Thoracic aorta (tissue), 2 donors: ENCODE data around the gene NRDE2. TPM values are rescaled to one million over a fixed set of nuclear protein-coding genes. Genes with fewer than 3 reads are reported as not detected.

Source experiments
- ATAC-seq: fragments of 150-250 bp; one replicate; pipeline ENCODE4 v1.8.0; 2017; ENCODE audit warnings: low read depth; ENCODE audit not compliant: insufficient number of reproducible peaks, low FRiP score
- DNase-seq: peaks from one replicate; pipeline ENCODE4 v3.0.0-alpha.2; 2020; ENCODE audit warnings: low spot score
- H3K27ac ChIP-seq, 2 donors: fragments of 200-600 bp; sonication (generic); 1 replicate in 1 of 2; 2 replicates in 1 of 2; pipeline ENCODE4 v1.5.1; 2016; ENCODE audit warnings: mild to moderate bottlenecking in 2 of 2, moderate library complexity in 2 of 2
- H3K27me3 ChIP-seq: fragments of 200-600 bp; sonication (generic); replicated peaks from 2 replicates; pipeline ENCODE4 v1.6.0; 2016; ENCODE audit warnings: mild to moderate bottlenecking; ENCODE audit not compliant: insufficient read depth
- H3K36me3 ChIP-seq: fragments of 200-600 bp; sonication (generic); one replicate; pipeline ENCODE4 v1.5.1; 2016
- H3K4me1 ChIP-seq, 2 donors: fragments of 200-600 bp; sonication (generic); 1 replicate in 1 of 2; 2 replicates in 1 of 2; pipeline versions ENCODE4 v1.5.1 to v1.6.0; 2016; ENCODE audit warnings: low read depth in 2 of 2, mild to moderate bottlenecking in 1 of 2; ENCODE audit not compliant: control insufficient read depth in 1 of 2
- H3K4me3 ChIP-seq: fragments of 200-600 bp; sonication (generic); 2 replicates; pipeline ENCODE4 v1.5.1; 2016; ENCODE audit warnings: mild to moderate bottlenecking
- H3K9me3 ChIP-seq: fragments of 200-600 bp; sonication (generic); 2 replicates; pipeline ENCODE4 v1.5.1; 2016
- total RNA-seq, 2 donors: library from RNA; depleted of rRNA; stranded (reverse); fragments of >200 nt; gene quantifications; one replicate each; pipeline versions ENCODE4 v1.1.0 to v1.2.3, GENCODE V29; 2016
- TF ChIP-seq, protein P1 (sequence below): fragments of 200-600 bp; sonication (generic); IDR thresholded peaks from one replicate; pipeline ENCODE4 v1.5.1; 2019; ENCODE audit warnings: antibody characterized with exemption

NRDE2 gene
- total RNA-seq, 2 donors from 2014 or later: 16.8 to 21.2 TPM

DNA sequence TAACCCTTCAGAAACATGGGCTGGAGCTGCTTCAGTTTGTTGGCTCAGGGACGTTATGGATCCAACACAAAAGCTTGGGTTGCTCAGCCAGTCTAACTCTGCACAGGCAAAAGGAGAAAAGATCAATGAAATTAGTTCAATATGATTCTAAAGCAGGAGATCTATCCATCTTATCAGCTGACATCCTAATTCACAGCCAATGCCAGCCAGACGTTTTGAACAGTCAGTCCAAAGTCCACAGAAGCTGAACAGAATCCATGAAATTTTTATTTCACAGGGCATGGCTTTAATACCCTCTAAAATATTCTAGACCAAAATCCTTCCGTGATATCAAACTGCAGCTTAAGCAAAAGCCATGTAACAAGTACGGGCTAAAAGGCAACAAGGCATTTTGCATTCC lies 13.7 kb downstream of the NRDE2 start:
- ATAC-seq (no peak), DNase-seq (no peak)
- Histone ChIP-seq H3K27ac (no peak overlapping the region), H3K27me3 (no peaks in the 10 kb centered on the region), H3K4me3 (no peak overlapping the region), H3K4me1 (no peaks in the 10 kb centered on the region), H3K36me3 (peaks cover 11% of the 10 kb centered on the region), H3K9me3 (no peaks in the 10 kb centered on the region)
- TF ChIP-seq, protein P1, sequence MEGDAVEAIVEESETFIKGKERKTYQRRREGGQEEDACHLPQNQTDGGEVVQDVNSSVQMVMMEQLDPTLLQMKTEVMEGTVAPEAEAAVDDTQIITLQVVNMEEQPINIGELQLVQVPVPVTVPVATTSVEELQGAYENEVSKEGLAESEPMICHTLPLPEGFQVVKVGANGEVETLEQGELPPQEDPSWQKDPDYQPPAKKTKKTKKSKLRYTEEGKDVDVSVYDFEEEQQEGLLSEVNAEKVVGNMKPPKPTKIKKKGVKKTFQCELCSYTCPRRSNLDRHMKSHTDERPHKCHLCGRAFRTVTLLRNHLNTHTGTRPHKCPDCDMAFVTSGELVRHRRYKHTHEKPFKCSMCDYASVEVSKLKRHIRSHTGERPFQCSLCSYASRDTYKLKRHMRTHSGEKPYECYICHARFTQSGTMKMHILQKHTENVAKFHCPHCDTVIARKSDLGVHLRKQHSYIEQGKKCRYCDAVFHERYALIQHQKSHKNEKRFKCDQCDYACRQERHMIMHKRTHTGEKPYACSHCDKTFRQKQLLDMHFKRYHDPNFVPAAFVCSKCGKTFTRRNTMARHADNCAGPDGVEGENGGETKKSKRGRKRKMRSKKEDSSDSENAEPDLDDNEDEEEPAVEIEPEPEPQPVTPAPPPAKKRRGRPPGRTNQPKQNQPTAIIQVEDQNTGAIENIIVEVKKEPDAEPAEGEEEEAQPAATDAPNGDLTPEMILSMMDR: no peak

DNA sequence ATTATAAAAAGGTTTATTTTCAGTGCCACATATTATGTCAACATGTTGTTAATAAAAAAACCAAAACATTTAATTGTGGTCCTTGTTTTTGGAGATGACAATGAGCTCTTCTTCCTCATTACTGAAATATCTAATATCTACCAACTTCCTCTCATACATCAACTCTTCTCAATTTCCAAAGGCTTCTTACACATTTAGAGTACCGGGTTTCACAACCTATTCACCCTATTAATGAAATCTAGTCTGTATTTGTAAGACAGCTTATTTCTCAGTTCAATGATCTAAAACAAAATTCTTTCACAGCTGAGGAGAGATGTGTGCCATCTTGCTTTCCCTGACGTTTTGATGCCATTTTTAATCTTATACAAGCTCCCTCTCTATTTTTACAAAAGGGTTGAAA lies 14.5 kb downstream of the NRDE2 start:
- no peak for ATAC-seq

DNA sequence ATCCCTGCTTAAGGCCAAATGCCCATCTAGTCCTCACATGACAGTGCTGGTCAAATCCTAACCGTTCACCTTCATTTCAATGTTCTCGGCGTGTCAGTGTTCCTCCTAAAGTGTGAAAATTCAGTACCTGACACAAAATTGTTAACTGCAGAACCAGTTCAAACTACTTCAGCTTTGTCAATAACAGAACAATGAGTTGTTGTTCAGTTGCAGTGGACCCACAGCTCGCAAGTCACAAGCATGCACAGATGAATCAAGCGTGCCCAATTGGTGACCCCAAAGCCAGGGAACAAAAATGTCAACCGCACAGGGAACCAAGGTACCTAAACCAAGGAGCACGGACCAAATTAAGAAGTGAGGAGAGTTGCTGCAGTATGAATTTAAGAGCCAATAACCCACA lies 23.2 kb downstream of the NRDE2 start:
- no peak overlapping the region for H3K27ac ChIP-seq
- ATAC-seq (no peak), DNase-seq (no peak)
- no peak overlapping the region for H3K4me3 ChIP-seq
- peaks cover 23% of the 10 kb centered on the region for H3K36me3 ChIP-seq
- H3K27me3 ChIP-seq: no peaks in the 10 kb centered on the region
- H3K4me1 ChIP-seq: peaks cover 3 to 11% of the 10 kb centered on the region in 2 donors
- TF ChIP-seq, protein P1: no peak
- H3K9me3 ChIP-seq: no peaks in the 10 kb centered on the region

More for the DNA sequence above, 14.5 kb downstream of the NRDE2 start:
- TF ChIP-seq, protein P1: no peak
- H3K27ac ChIP-seq: no peak overlapping the region
- H3K9me3 ChIP-seq: no peaks in the 10 kb centered on the region
- H3K36me3 ChIP-seq: peaks cover 12% of the 10 kb centered on the region
- DNase-seq: no peak
- H3K27me3 ChIP-seq: no peaks in the 10 kb centered on the region
- no peak overlapping the region for H3K4me3 ChIP-seq
- no peaks in the 10 kb centered on the region for H3K4me1 ChIP-seq

DNA sequence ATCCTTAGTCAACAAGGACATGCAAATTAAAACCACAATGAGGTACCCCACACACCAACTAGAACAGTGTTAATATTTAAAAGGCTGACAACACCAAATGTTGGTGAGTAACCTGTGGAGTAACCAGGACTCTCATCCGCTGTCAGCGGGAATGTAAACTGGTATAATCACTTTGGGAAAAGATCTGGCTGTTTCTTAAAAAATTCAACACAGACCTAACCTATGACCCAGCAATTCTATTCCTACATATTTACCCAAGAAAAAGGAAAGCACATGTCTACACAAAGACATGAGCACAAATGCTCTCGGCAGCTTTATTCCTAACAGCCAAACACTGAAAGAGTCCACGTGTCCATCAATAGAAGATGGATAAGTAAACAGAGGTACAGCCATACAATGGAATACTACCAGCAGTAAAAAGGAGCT lies 26.6 kb downstream of the NRDE2 start:
- H3K4me1 ChIP-seq: peaks cover 3 to 33% of the 10 kb centered on the region in 2 donors
- no peaks in the 10 kb centered on the region for H3K9me3 ChIP-seq
- H3K27ac ChIP-seq: no peak overlapping the region
- TF ChIP-seq, protein P1: no peak
- no peak for ATAC-seq
- H3K36me3 ChIP-seq: peaks cover 8% of the 10 kb centered on the region
- H3K27me3 ChIP-seq: no peaks in the 10 kb centered on the region
- no peak overlapping the region for H3K4me3 ChIP-seq
- DNase-seq: no peak

DNA sequence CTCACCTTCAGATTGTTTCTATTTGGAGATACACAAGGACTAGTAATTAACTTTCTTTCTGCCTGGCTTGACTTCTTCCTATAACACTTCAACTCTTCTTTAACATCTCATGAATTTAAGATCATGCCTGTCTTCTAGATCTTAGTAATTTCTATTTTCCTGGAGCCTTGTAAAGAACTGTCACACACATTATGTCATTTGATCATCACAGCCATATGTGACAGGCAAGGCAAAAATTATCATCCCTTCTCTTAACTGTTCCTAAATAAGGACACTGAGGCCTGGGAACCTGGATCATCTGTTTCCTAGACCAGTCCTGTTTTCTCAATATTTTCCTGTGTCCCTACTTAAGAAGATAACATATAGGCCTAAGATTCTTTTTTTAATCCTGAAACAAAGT lies 27.2 kb downstream of the NRDE2 start:
- TF ChIP-seq, protein P1: no peak
- no peaks in the 10 kb centered on the region for H3K27me3 ChIP-seq
- peaks cover 3 to 33% of the 10 kb centered on the region in 2 donors for H3K4me1 ChIP-seq
- no peak for DNase-seq
- no peaks in the 10 kb centered on the region for H3K9me3 ChIP-seq
- ATAC-seq: no peak
- H3K27ac ChIP-seq: no peak overlapping the region
- H3K36me3 ChIP-seq: peaks cover 8% of the 10 kb centered on the region
- no peak overlapping the region for H3K4me3 ChIP-seq
